Endothelial cell of umbilical vein (primary cell): ENCODE data around the gene CHP1. TPM values are rescaled to one million over a fixed set of nuclear protein-coding genes. Genes with fewer than 3 reads are reported as not detected.
"Not testable (repeated sequence)": the region's sequence is repeated elsewhere in the genome, so short reads cannot be mapped to it uniquely, and the experiment has no call there.

Experiments used
- BruUV-seq: library from RNA; stranded (reverse); fragments of 400-500 nt; replicated peaks from 2 replicates; lab custom pipeline; 2021; lab: Mats Ljungman, UMichigan
- CTCF ChIA-PET: fragments of 300-600, 350-600 bp; sonication (Branson Sonifier 250); formaldehyde crosslinking; loops from one replicate; lab custom pipeline; 2021; ENCODE audit warnings: antibody characterized with exemption, inconsistent platforms; lab: Charles Lee
- POLR2A ChIA-PET: fragments of 300-600, 350-600 bp; sonication (Branson Sonifier 250); formaldehyde crosslinking; loops from one replicate; lab custom pipeline; 2021; ENCODE audit warnings: antibody characterized with exemption, inconsistent platforms; lab: Charles Lee
- DNase-seq: peaks from one replicate; pipeline ENCODE4 v3.0.0-alpha.2; 2011; ENCODE audit warnings: low read depth, low spot score
- FAIRE-seq: peaks from 2 replicates; lab custom pipeline; 2011; peaks lifted over from hg19 to GRCh38; lab: Jason Lieb, UNC
- H2AFZ ChIP-seq: 2 replicates; pipeline ENCODE4 v1.6.0; 2012; ENCODE audit warnings: low read depth, low read length, control low read depth, inconsistent platforms
- H3K27ac ChIP-seq: 2 replicates; pipeline ENCODE4 v1.5.1; 2011; ENCODE audit warnings: low read depth, mild to moderate bottlenecking, control low read depth, low read length, moderate library complexity; ENCODE audit not compliant: insufficient read depth
- H3K27me3 ChIP-seq, 2 experiments: 2 replicates each; pipeline versions ENCODE4 v1.6.0 to v1.6.1; 2011; ENCODE audit warnings: low read length in 2 of 2, mixed read lengths in 1 of 2; ENCODE audit not compliant: control insufficient read depth in 2 of 2, insufficient read depth in 2 of 2
- H3K36me3 ChIP-seq, 2 experiments: 2 replicates in 1 of 2; 3 replicates in 1 of 2; pipeline ENCODE4 v1.5.1; 2011; ENCODE audit warnings: low read length in 2 of 2, mild to moderate bottlenecking in 1 of 2, moderate library complexity in 1 of 2; ENCODE audit not compliant: control insufficient read depth in 2 of 2, insufficient read depth in 2 of 2; ENCODE audit errors: extremely low read depth in 1 of 2
- H3K4me1 ChIP-seq: 3 replicates; pipeline ENCODE4 v1.5.1; 2011; ENCODE audit warnings: mild to moderate bottlenecking, low read length; ENCODE audit not compliant: control insufficient read depth, insufficient read depth; ENCODE audit errors: extremely low read depth
- H3K4me2 ChIP-seq: 2 replicates; pipeline ENCODE4 v1.6.1; 2011; ENCODE audit warnings: low read length, control low read depth, mixed read lengths; ENCODE audit not compliant: insufficient read depth
- H3K4me3 ChIP-seq, 3 experiments: fragments of 200-600 bp in 1 of 3; sonication (generic), shearing (Covaris generic) in 1 of 3; replicated peaks in 1 of 3; 2 replicates each; pipeline ENCODE4 v1.5.1; 2011 to 2016; ENCODE audit warnings: control low read depth in 3 of 3, low read length in 3 of 3, mild to moderate bottlenecking in 2 of 3, inconsistent platforms in 1 of 3, low read depth in 1 of 3, moderate library complexity in 1 of 3; ENCODE audit not compliant: insufficient read depth in 1 of 3
- H3K79me2 ChIP-seq: 2 replicates; pipeline ENCODE4 v1.6.0; 2012; ENCODE audit warnings: low read length, inconsistent platforms; ENCODE audit not compliant: control insufficient read depth, insufficient read depth
- H3K9ac ChIP-seq: replicated peaks from 2 replicates; pipeline ENCODE3; 2011; ENCODE audit warnings: low read length, control low read depth; ENCODE audit not compliant: insufficient read depth; ENCODE audit errors: extremely low read depth
- H3K9me1 ChIP-seq: replicated peaks from 3 replicates; pipeline ENCODE4 v1.6.0; 2011; ENCODE audit warnings: mild to moderate bottlenecking, low read length; ENCODE audit not compliant: control insufficient read depth, insufficient read depth; ENCODE audit errors: extremely low read depth
- H3K9me3 ChIP-seq: replicated peaks from 2 replicates; pipeline ENCODE4 v1.5.1; 2012; ENCODE audit warnings: low read length, inconsistent platforms; ENCODE audit not compliant: control insufficient read depth, insufficient read depth
- H4K20me1 ChIP-seq: replicated peaks from 2 replicates; pipeline ENCODE3; 2011; ENCODE audit warnings: mild to moderate bottlenecking, low read length; ENCODE audit not compliant: control insufficient read depth, insufficient read depth; ENCODE audit errors: extremely low read depth
- EZH2 ChIP-seq: IDR thresholded peaks from 2 replicates; pipeline ENCODE4 v1.6.1; 2012; ENCODE audit warnings: borderline replicate concordance, low read depth, mild to moderate bottlenecking, moderate library complexity, low read length, inconsistent platforms; ENCODE audit not compliant: severe bottlenecking
- FOS ChIP-seq: IDR thresholded peaks from 2 replicates; pipeline ENCODE4 v1.6.1; 2011; ENCODE audit warnings: mild to moderate bottlenecking, low read length, moderate library complexity, borderline replicate concordance; ENCODE audit not compliant: insufficient read depth
- GATA2 ChIP-seq: IDR thresholded peaks from 2 replicates; pipeline ENCODE4 v1.7.0; 2011; ENCODE audit warnings: low read depth, mild to moderate bottlenecking, moderate library complexity, mixed read lengths, low read length; ENCODE audit not compliant: insufficient read length, insufficient read depth
- JUN ChIP-seq: IDR thresholded peaks from 2 replicates; pipeline ENCODE4 v1.6.1; 2011; ENCODE audit warnings: borderline replicate concordance, low read depth; ENCODE audit not compliant: insufficient read length, insufficient read depth
- MYC ChIP-seq: IDR thresholded peaks from one replicate; pipeline ENCODE4 v1.6.1; 2011; ENCODE audit warnings: mild to moderate bottlenecking, low read depth, low read length
- POLR2A ChIP-seq: IDR thresholded peaks from 2 replicates; pipeline ENCODE4 v1.6.1; 2012; ENCODE audit warnings: low read depth, mild to moderate bottlenecking, control low read depth, low read length
- POLR2AphosphoS5 ChIP-seq: IDR thresholded peaks from 2 replicates; pipeline ENCODE4 v1.6.1; 2012; ENCODE audit warnings: low read depth, mild to moderate bottlenecking, control low read depth, low read length, moderate library complexity; ENCODE audit not compliant: insufficient read depth
- dilution Hi-C: fragments of 300-500 bp; cut with MboI; formaldehyde crosslinking; loops from one replicate; pipeline ENCODE4 v1.15.0; 2019; ENCODE audit warnings: low sequenced_read_pairs; ENCODE audit not compliant: extremely low pct_ligation_motif_present
- intact Hi-C: fragments of 100-400 bp; cut with micrococcal nuclease; formaldehyde crosslinking; loops from one replicate; pipeline ENCODE4 v1.10.0; 2022
- polyA plus RNA-seq, 4 experiments: library from polyadenylated mRNA; depleted of rRNA in 3 of 4; stranded (reverse) in 3 of 4; unstranded in 1 of 4; fragments of >200 nt; gene quantifications; 2 replicates each; pipeline versions ENCODE4 v1.2.1 to v1.2.3, GENCODE V29; 2011 to 2012; ENCODE audit warnings: missing spikeins in 1 of 4
- total RNA-seq: library from RNA; stranded (reverse); gene quantifications from 2 replicates; pipeline ENCODE4 v1.2.3, GENCODE V29; 2021
- TF ChIP-seq, protein P1 (sequence below): IDR thresholded peaks from 2 replicates; pipeline ENCODE4 v1.6.1; 2011; ENCODE audit not compliant: insufficient read depth, insufficient read length
- TF ChIP-seq, protein P2 (sequence below), 2 donors: IDR thresholded peaks; 1 replicate in 1 of 2; 2 replicates in 1 of 2; pipeline ENCODE4 v1.5.1; 2011; ENCODE audit warnings: low read length in 2 of 2, mild to moderate bottlenecking in 2 of 2, moderate library complexity in 2 of 2, control low read depth in 1 of 2, inconsistent platforms in 1 of 2, low read depth in 1 of 2; ENCODE audit not compliant: insufficient read depth in 1 of 2; ENCODE audit errors: extremely low read depth in 1 of 2

CHP1 gene
- total and polyA plus RNA-seq, 2 donors (not counting 3 experiments of a cell fraction or from before 2014, with no cell fraction given): 49.1 to 96.2 TPM

DNA sequence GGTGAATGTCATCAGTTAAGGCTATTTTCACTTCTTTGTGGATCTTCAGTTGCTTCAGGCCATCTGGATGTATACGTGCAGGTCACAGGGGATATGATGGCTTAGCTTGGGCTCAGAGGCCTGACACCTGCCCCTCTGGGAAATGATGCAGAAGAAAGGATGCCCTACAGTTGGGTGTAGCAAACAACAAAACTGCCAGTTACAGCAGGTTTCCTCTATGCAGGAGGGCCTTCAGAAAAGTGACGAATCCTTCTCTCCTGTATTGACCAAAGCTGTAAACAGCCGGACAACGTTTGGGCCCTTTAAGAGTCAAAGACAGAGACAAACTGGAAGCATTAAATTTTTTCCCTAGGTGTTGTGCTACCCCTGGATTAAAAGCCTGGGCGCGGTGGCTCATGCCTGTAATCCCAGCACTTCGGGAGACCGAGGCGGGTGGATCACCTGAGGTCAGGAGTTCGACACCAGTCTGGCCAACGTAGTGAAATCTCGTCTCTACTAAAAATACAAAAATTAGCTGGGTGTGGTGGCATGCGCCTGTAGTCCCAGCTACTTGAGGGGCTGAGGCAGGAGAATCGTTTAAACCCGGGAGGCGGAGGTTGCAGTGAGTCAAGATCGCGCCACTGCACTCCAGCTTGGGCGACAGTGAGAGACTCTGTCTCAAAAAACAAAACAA is 52.0 kb downstream of the CHP1 start:
- H3K9me3 ChIP-seq, H3K4me1 ChIP-seq, dilution Hi-C loops, H3K27me3 ChIP-seq, FAIRE-seq, DNase-seq, H3K9me1 ChIP-seq, H4K20me1 ChIP-seq: not testable (repeated sequence)
- Histone ChIP-seq H3K4me2 (peak overlapping the region; percentile 25), H3K9ac (peak overlapping the region; percentile 64), H2AFZ (peak overlapping the region; percentile 81), H3K79me2 (peaks cover 37% of the 10 kb centered on the region), H3K4me3 (peak overlapping the region in 2 of 3 experiments; percentile 6 to 26), H3K27ac (peak overlapping the region; percentile 62), H3K36me3 (peaks cover 11 to 13% of the 10 kb centered on the region in 2 experiments)
- ChIA-PET CTCF (interaction anchor here (1.0 kb wide), 1 partner anchor 17 kb away, joined by 3 read pairs; no protein-coding TSS in a partner anchor), POLR2A (interaction anchor here (0.7 kb wide), 1 partner anchor 129 kb away, joined by 3 read pairs; no protein-coding TSS in a partner anchor)
- BruUV-seq: TSS peak; percentile 91
- intact Hi-C loops: loop anchor here (2.0 kb wide), 1 partner anchor 52 kb away; the partner anchor contains the start of genes CHP1 and EXD1

DNA sequence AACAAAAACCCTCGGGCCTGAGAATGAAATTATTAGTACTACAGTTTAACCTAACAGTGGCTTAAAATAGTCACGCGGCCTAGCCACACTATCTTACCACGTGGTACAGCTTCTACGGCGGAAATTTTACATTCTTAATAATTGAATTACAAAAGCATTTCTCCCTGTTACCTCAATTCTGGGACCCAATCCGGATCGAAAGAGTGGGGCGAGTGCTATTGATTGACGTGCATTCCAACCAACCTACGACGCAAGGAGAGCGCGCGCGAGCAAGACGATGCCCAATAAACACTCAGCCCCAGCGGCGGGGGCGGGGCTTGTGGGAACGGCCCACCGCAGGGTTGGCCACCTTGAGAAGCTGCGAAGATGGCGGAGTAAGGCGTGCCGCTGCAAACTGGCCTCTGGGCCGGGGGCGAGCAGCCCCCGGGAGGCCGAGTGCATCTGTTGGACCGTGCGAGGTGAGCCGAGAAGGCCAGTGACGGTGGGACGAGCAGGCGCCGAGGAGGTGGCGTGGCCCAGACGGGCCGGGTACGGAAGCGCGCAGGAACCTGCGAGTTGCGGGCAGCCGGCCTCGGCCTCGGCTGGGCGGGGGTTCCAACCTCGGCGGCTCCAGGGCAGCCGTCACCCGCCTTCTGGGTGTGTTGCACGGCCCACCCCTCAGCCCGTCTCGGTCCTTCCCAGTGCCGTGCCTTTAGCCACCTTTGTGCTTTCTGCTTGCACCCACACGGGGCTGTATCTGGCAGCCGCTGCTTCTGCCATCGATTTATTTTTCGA is 52.8 kb downstream of the CHP1 start:
- H3K36me3 ChIP-seq: peaks cover 17 to 20% of the 10 kb centered on the region in 2 experiments
- H3K9ac ChIP-seq: peak overlapping the region; percentile 88
- peak overlapping the region; percentile 94 for H2AFZ ChIP-seq
- H3K9me3 ChIP-seq: no peaks in the 10 kb centered on the region
- peaks cover 45% of the 10 kb centered on the region for H3K79me2 ChIP-seq
- BruUV-seq: no TSS peak
- DNase-seq: peak; percentile 100
- TF ChIP-seq MYC (peak; percentile 46), EZH2 (no peak), GATA2 (no peak), POLR2A (peak; percentile 97), JUN (no peak), POLR2AphosphoS5 (peak; percentile 97), FOS (no peak)
- TF ChIP-seq, protein P1, sequence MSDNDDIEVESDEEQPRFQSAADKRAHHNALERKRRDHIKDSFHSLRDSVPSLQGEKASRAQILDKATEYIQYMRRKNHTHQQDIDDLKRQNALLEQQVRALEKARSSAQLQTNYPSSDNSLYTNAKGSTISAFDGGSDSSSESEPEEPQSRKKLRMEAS: peak; percentile 88
- TF ChIP-seq, protein P2, sequence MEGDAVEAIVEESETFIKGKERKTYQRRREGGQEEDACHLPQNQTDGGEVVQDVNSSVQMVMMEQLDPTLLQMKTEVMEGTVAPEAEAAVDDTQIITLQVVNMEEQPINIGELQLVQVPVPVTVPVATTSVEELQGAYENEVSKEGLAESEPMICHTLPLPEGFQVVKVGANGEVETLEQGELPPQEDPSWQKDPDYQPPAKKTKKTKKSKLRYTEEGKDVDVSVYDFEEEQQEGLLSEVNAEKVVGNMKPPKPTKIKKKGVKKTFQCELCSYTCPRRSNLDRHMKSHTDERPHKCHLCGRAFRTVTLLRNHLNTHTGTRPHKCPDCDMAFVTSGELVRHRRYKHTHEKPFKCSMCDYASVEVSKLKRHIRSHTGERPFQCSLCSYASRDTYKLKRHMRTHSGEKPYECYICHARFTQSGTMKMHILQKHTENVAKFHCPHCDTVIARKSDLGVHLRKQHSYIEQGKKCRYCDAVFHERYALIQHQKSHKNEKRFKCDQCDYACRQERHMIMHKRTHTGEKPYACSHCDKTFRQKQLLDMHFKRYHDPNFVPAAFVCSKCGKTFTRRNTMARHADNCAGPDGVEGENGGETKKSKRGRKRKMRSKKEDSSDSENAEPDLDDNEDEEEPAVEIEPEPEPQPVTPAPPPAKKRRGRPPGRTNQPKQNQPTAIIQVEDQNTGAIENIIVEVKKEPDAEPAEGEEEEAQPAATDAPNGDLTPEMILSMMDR (IDR thresholded peaks at IDR 0.05; ENCODE audit: extremely low read depth in 1 of 2, insufficient read depth in 1 of 2, low read depth in 1 of 2, low read length in 2 of 2): no peak
- peak overlapping the region; percentile 77 for H3K4me2 ChIP-seq
- FAIRE-seq: peak; percentile 95
- no peaks in the 10 kb centered on the region for H3K9me1 ChIP-seq
- dilution Hi-C loops (no loop called here), intact Hi-C loops (loop anchor here (2.0 kb wide), 2 partner anchors 49 to 53 kb away; partner anchors contain the start of genes CHP1, EXD1, NUSAP1 and OIP5)
- H3K27ac ChIP-seq: peak overlapping the region; percentile 62
- ChIA-PET CTCF (interaction anchor here (0.6 to 1.0 kb wide), 2 partner anchors 16 to 366 kb away, joined by 3 read pairs; no protein-coding TSS in a partner anchor), POLR2A (interaction anchor here (0.7 kb wide), 1 partner anchor 130 kb away, joined by 3 read pairs; no protein-coding TSS in a partner anchor)
- H3K4me1 ChIP-seq: peaks cover 6% of the 10 kb centered on the region
- peak overlapping the region; percentile 83 to 96 (median 95) for H3K4me3 ChIP-seq
- H3K27me3 ChIP-seq: no peaks in the 10 kb centered on the region
- H4K20me1 ChIP-seq: no peaks in the 10 kb centered on the region
